ENCODE results near the gene FCHSD2.

Gene FCHSD2

DNA sequence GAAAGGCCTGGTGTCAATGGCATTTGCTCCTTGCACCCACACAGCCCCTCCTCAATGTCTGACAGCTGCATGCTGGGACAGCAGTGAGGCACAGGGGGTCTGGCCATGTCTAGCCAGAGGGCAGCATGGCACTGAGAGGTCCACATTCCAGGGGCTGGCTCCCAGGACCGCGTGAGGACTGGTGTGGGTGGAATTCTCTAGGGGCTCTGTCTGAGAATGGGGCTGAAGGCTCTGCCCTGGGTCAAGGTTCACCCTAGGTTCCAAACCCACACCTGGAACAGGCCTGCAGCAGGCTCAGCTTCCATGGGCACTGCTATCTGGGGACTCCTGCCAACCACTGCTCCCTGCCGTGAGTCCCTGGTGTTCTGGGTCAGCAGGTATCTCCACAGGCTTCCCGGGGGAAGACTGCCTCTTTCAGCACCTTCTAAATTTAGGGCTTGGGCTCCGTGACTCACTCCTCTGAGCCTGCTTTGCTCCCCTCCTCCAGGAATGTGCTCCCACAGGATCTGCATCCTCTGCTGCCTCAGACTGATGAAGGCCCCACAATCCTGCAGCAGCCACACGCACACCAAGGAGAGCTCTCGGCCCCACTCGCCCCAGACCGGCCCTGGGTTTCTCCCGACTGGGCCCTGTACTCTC is 352.5 kb downstream of the FCHSD2 start:
- Histone ChIP-seq H3K27me3 (ENCODE audit: insufficient read depth, low read length, poor library complexity) (no peaks in the 10 kb centered on the region), H2AFZ (ENCODE audit: low read depth, low read length) (no peak overlapping the region), H3K4me2 (ENCODE audit: insufficient read depth, low read length) (no peak overlapping the region), H3K9me3 (ENCODE audit: insufficient read depth, low read length, severe bottlenecking) (no peaks in the 10 kb centered on the region), H4K20me1 (ENCODE audit: insufficient read depth, low read length) (no peaks in the 10 kb centered on the region), H3K4me1 (ENCODE audit: insufficient read depth, low read length) (peaks cover 21% of the 10 kb centered on the region), H3K9ac (ENCODE audit: low read depth, low read length) (no peak overlapping the region), H3K27ac (ENCODE audit: low read length) (no peak overlapping the region), H3K36me3 (ENCODE audit: insufficient read depth, low read length) (no peaks in the 10 kb centered on the region), H3K4me3 (ENCODE audit: low read depth in 1 of 2, low read length in 2 of 2) (no peak overlapping the region), H3K79me2 (ENCODE audit: insufficient read depth, low read length) (peaks cover 8% of the 10 kb centered on the region; the same call in 1 of the 2 replicates)
- TF ChIP-seq, protein P1, sequence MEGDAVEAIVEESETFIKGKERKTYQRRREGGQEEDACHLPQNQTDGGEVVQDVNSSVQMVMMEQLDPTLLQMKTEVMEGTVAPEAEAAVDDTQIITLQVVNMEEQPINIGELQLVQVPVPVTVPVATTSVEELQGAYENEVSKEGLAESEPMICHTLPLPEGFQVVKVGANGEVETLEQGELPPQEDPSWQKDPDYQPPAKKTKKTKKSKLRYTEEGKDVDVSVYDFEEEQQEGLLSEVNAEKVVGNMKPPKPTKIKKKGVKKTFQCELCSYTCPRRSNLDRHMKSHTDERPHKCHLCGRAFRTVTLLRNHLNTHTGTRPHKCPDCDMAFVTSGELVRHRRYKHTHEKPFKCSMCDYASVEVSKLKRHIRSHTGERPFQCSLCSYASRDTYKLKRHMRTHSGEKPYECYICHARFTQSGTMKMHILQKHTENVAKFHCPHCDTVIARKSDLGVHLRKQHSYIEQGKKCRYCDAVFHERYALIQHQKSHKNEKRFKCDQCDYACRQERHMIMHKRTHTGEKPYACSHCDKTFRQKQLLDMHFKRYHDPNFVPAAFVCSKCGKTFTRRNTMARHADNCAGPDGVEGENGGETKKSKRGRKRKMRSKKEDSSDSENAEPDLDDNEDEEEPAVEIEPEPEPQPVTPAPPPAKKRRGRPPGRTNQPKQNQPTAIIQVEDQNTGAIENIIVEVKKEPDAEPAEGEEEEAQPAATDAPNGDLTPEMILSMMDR (IDR thresholded peaks at IDR 0.05; ENCODE audit: borderline replicate concordance, extremely low read depth, low read length, poor library complexity, severe bottlenecking) = no peak
- no peak for TF ChIP-seq EZH2 (IDR thresholded peaks at IDR 0.05; ENCODE audit: borderline replicate concordance, low read depth, low read length, severe bottlenecking)
- ATAC-seq (ENCODE audit: insufficient read depth, low read depth) = no peak
- DNase-seq = no peak

DNA sequence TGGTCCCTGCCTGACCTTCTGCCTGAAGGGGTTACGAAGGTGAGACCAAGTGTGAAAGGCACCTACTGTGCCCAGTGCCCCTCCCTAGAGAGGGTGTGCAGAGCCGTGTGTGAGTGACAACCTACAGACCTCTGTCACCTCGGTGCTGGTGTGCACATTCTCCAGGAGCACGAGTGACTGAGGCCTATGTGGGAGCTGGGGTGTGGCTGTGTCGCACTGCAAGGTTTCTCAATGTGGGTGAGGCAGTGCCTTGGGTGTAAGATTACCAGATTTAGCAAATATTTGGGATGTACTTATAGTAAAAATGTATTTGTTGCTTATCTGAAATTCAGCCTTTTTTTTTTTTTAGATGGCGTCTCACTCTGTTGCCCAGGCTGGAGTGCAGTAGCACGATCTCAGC is 353.9 kb downstream of the FCHSD2 start:
- Histone ChIP-seq H3K36me3 (ENCODE audit: insufficient read depth, low read length) (no peaks in the 10 kb centered on the region), H3K4me3 (ENCODE audit: low read depth in 1 of 2, low read length in 2 of 2) (no peak overlapping the region), H2AFZ (ENCODE audit: low read depth, low read length) (no peak overlapping the region), H3K27me3 (ENCODE audit: insufficient read depth, low read length, poor library complexity) (no peaks in the 10 kb centered on the region), H3K79me2 (ENCODE audit: insufficient read depth, low read length) (peaks cover 8% of the 10 kb centered on the region; the same call in 1 of the 2 replicates), H3K4me1 (ENCODE audit: insufficient read depth, low read length) (peaks cover 12% of the 10 kb centered on the region), H3K4me2 (ENCODE audit: insufficient read depth, low read length) (no peak overlapping the region), H4K20me1 (ENCODE audit: insufficient read depth, low read length) (no peaks in the 10 kb centered on the region), H3K27ac (ENCODE audit: low read length) (no peak overlapping the region), H3K9me3 (ENCODE audit: insufficient read depth, low read length, severe bottlenecking) (no peaks in the 10 kb centered on the region), H3K9ac (ENCODE audit: low read depth, low read length) (no peak overlapping the region)
- ATAC-seq (ENCODE audit: insufficient read depth, low read depth) = no peak
- TF ChIP-seq, protein P1 (IDR thresholded peaks at IDR 0.05; ENCODE audit: borderline replicate concordance, extremely low read depth, low read length, poor library complexity, severe bottlenecking) = no peak
- TF ChIP-seq EZH2 (IDR thresholded peaks at IDR 0.05; ENCODE audit: borderline replicate concordance, low read depth, low read length, severe bottlenecking) = no peak
- DNase-seq = no peak

DNA sequence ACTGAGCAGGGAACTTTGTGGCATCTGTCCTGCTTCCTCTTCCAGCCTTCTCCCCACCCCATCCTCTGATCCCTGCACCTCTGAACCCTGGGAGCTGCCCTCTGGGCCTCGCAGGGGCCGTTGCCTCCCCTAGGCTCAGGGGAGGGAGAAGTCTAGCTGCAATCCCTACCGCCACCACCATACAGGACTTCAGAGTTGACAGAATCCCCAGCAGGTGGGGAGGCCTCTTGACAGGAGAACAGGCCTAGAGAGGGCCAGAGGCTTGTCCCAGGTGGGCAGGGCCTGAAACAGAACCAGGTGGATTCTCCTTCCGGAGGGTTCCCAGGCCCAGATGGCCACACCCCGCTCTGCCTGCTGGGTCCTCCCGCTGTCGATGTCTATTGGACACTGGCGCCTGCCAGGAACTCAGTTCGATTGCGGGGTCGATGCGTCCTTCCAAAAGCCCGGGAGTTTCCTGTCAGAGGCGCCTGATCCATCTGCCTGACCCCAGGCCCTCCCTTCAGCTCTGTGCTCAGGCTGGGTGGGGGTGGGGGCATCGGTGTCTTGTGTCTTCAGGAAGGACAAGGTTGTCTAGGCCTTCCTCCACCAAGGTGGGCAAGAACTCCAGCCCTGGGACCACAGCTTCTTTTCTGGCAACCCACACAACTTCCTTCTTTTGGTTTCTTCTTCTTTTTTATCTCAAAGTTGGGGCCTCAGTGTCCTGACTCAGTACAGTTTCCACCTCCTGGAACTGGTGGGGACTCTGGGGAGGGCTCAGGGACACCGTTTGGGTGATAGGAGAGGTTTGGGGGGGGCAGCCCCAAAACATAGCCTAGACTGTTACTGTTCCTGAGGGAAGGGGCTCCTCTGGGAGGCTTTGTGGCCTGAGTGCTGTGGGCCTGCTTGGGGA is 354.7 kb downstream of the FCHSD2 start:
- Histone ChIP-seq H3K79me2 (ENCODE audit: insufficient read depth, low read length) (peaks cover 2% of the 10 kb centered on the region; the same call in 1 of the 2 replicates), H3K9me3 (ENCODE audit: insufficient read depth, low read length, severe bottlenecking) (no peaks in the 10 kb centered on the region), H3K4me2 (ENCODE audit: insufficient read depth, low read length) (no peak overlapping the region), H3K9ac (ENCODE audit: low read depth, low read length) (no peak overlapping the region), H3K27me3 (ENCODE audit: insufficient read depth, low read length, poor library complexity) (no peaks in the 10 kb centered on the region), H4K20me1 (ENCODE audit: insufficient read depth, low read length) (no peaks in the 10 kb centered on the region), H2AFZ (ENCODE audit: low read depth, low read length) (no peak overlapping the region), H3K36me3 (ENCODE audit: insufficient read depth, low read length) (no peaks in the 10 kb centered on the region), H3K4me1 (ENCODE audit: insufficient read depth, low read length) (peaks cover 4% of the 10 kb centered on the region), H3K27ac (ENCODE audit: low read length) (no peak overlapping the region), H3K4me3 (ENCODE audit: low read depth in 1 of 2, low read length in 2 of 2) (no peak overlapping the region)
- ATAC-seq (ENCODE audit: insufficient read depth, low read depth) = peak; percentile 51; the same call in 2 of the 3 replicates
- DNase-seq = no peak
- no peak for TF ChIP-seq EZH2 (IDR thresholded peaks at IDR 0.05; ENCODE audit: borderline replicate concordance, low read depth, low read length, severe bottlenecking)
- TF ChIP-seq, protein P1 (IDR thresholded peaks at IDR 0.05; ENCODE audit: borderline replicate concordance, extremely low read depth, low read length, poor library complexity, severe bottlenecking) = peak; percentile 24

Data from DND-41 (cell line).